Measurements from ENCODE around the gene ADK. TPM values are rescaled to one million over a fixed set of nuclear protein-coding genes. Genes with fewer than 3 reads are reported as not detected.

Gene ADK
- total and polyA plus RNA-seq, 2 experiments from 2014 or later: 46.7 to 53.7 TPM

- no peak for DNase-seq (ENCODE audit: low spot score)
- Histone ChIP-seq H3K4me1 (ENCODE audit: insufficient read depth) (no peaks in the 10 kb centered on the region), H3K4me3 (no peak overlapping the region), H3K79me2 (no peaks in the 10 kb centered on the region), H3K9me3 (ENCODE audit: low read depth) (no peaks in the 10 kb centered on the region), H3K36me3 (replicated peaks; ENCODE audit: insufficient read depth, low read depth) (no peaks in the 10 kb centered on the region), H3K4me2 (no peak overlapping the region), H3K27me3 (no peaks in the 10 kb centered on the region), H4K20me1 (ENCODE audit: insufficient read depth, poor library complexity, severe bottlenecking) (no peaks in the 10 kb centered on the region), H3K27ac (no peak overlapping the region), H3K9me2 (replicated peaks; ENCODE audit: insufficient read depth) (no peaks in the 10 kb centered on the region), H2AFZ (no peak overlapping the region)
- TF ChIP-seq EZH2phosphoT487 (IDR thresholded peaks at IDR 0.05; ENCODE audit: low read depth, severe bottlenecking, unreplicated experiment): no peak
- TF ChIP-seq EZH2 (IDR thresholded peaks at IDR 0.05; ENCODE audit: borderline replicate concordance): no peak
- TF ChIP-seq, protein P1, sequence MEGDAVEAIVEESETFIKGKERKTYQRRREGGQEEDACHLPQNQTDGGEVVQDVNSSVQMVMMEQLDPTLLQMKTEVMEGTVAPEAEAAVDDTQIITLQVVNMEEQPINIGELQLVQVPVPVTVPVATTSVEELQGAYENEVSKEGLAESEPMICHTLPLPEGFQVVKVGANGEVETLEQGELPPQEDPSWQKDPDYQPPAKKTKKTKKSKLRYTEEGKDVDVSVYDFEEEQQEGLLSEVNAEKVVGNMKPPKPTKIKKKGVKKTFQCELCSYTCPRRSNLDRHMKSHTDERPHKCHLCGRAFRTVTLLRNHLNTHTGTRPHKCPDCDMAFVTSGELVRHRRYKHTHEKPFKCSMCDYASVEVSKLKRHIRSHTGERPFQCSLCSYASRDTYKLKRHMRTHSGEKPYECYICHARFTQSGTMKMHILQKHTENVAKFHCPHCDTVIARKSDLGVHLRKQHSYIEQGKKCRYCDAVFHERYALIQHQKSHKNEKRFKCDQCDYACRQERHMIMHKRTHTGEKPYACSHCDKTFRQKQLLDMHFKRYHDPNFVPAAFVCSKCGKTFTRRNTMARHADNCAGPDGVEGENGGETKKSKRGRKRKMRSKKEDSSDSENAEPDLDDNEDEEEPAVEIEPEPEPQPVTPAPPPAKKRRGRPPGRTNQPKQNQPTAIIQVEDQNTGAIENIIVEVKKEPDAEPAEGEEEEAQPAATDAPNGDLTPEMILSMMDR (IDR thresholded peaks at IDR 0.05; ENCODE audit: poor library complexity): no peak
- WGBS (ENCODE audit: low lambda C conversion rate, missing lambda C conversion rate): 42% methylated on average over 4 of the region's 4 CpGs
Observed at GRCh38 chr10:74730246-74730645, 579.2 kb downstream of the ADK start.

DNA sequence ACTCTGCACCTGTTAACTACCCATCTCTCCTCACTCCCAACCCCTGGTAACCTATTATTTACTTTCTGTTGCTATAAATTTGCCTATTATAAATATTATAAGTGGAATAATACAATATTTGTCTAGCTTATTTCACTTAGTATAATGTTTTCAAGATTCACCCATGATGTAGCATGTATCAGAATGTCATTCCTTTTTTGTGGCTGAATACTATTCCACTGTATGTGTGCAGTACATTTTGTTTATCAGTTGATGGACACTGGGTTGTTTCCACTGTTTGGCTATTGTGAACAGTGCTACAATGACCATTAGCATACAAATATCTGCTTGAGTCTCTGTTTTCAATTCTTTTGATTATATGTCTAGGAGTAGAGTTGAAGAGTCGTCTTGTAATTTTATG lies 582.6 kb downstream of the ADK start:
- Histone ChIP-seq H3K79me2 (no peaks in the 10 kb centered on the region), H4K20me1 (ENCODE audit: insufficient read depth, poor library complexity, severe bottlenecking) (no peaks in the 10 kb centered on the region), H3K4me3 (no peak overlapping the region), H2AFZ (no peak overlapping the region), H3K36me3 (replicated peaks; ENCODE audit: insufficient read depth, low read depth) (no peaks in the 10 kb centered on the region), H3K27ac (no peak overlapping the region), H3K9me3 (ENCODE audit: low read depth) (no peaks in the 10 kb centered on the region), H3K9me2 (replicated peaks; ENCODE audit: insufficient read depth) (no peaks in the 10 kb centered on the region), H3K4me2 (no peak overlapping the region), H3K4me1 (ENCODE audit: insufficient read depth) (no peaks in the 10 kb centered on the region), H3K27me3 (no peaks in the 10 kb centered on the region)
- WGBS (ENCODE audit: low lambda C conversion rate, missing lambda C conversion rate): 93% methylated on average over 1 of the region's 1 CpG
- no peak for DNase-seq (ENCODE audit: low spot score)
- TF ChIP-seq, protein P1 (IDR thresholded peaks at IDR 0.05; ENCODE audit: poor library complexity): no peak
- no peak for TF ChIP-seq EZH2 (IDR thresholded peaks at IDR 0.05; ENCODE audit: borderline replicate concordance)
- TF ChIP-seq EZH2phosphoT487 (IDR thresholded peaks at IDR 0.05; ENCODE audit: low read depth, severe bottlenecking, unreplicated experiment): no peak

GRCh38 chr10:74736029-74736428 lies 585.0 kb downstream of the ADK start:
- no peak for TF ChIP-seq EZH2phosphoT487 (IDR thresholded peaks at IDR 0.05; ENCODE audit: low read depth, severe bottlenecking, unreplicated experiment)
- TF ChIP-seq, protein P1 (IDR thresholded peaks at IDR 0.05; ENCODE audit: poor library complexity): no peak
- TF ChIP-seq EZH2 (IDR thresholded peaks at IDR 0.05; ENCODE audit: borderline replicate concordance): no peak
- H3K36me3 ChIP-seq (replicated peaks; ENCODE audit: insufficient read depth, low read depth): no peaks in the 10 kb centered on the region
- no peak overlapping the region for H3K27ac ChIP-seq
- no peak overlapping the region for H3K4me2 ChIP-seq
- no peaks in the 10 kb centered on the region for H3K4me1 ChIP-seq (ENCODE audit: insufficient read depth)
- H3K79me2 ChIP-seq: no peaks in the 10 kb centered on the region
- WGBS (ENCODE audit: low lambda C conversion rate, missing lambda C conversion rate): 48% methylated on average over 2 of the region's 2 CpGs
- H3K27me3 ChIP-seq: no peaks in the 10 kb centered on the region
- no peaks in the 10 kb centered on the region for H3K9me2 ChIP-seq (replicated peaks; ENCODE audit: insufficient read depth)
- H3K4me3 ChIP-seq: no peak overlapping the region
- H3K9me3 ChIP-seq (ENCODE audit: low read depth): no peaks in the 10 kb centered on the region
- H4K20me1 ChIP-seq (ENCODE audit: insufficient read depth, poor library complexity, severe bottlenecking): no peaks in the 10 kb centered on the region
- DNase-seq (ENCODE audit: low spot score): no peak
- no peak overlapping the region for H2AFZ ChIP-seq

GRCh38 chr10:74738052-74738451 lies 587.0 kb downstream of the ADK start:
- DNase-seq (ENCODE audit: low spot score): no peak
- no peaks in the 10 kb centered on the region for H3K9me2 ChIP-seq (replicated peaks; ENCODE audit: insufficient read depth)
- no peak overlapping the region for H2AFZ ChIP-seq
- TF ChIP-seq EZH2phosphoT487 (IDR thresholded peaks at IDR 0.05; ENCODE audit: low read depth, severe bottlenecking, unreplicated experiment) (no peak), EZH2 (IDR thresholded peaks at IDR 0.05; ENCODE audit: borderline replicate concordance) (no peak)
- TF ChIP-seq, protein P1 (IDR thresholded peaks at IDR 0.05; ENCODE audit: poor library complexity): no peak
- no peaks in the 10 kb centered on the region for H3K27me3 ChIP-seq
- no peaks in the 10 kb centered on the region for H3K79me2 ChIP-seq
- H3K4me3 ChIP-seq: no peak overlapping the region
- no peaks in the 10 kb centered on the region for H3K4me1 ChIP-seq (ENCODE audit: insufficient read depth)
- H3K4me2 ChIP-seq: no peak overlapping the region
- no peaks in the 10 kb centered on the region for H3K9me3 ChIP-seq (ENCODE audit: low read depth)
- WGBS (ENCODE audit: low lambda C conversion rate, missing lambda C conversion rate): 67% methylated on average over 1 of the region's 1 CpG
- no peaks in the 10 kb centered on the region for H4K20me1 ChIP-seq (ENCODE audit: insufficient read depth, poor library complexity, severe bottlenecking)
- no peaks in the 10 kb centered on the region for H3K36me3 ChIP-seq (replicated peaks; ENCODE audit: insufficient read depth, low read depth)
- H3K27ac ChIP-seq: no peak overlapping the region
